Neutrophil (primary cell): ENCODE results near the gene GIMAP5.

ENCODE experiments used
- H3K27ac ChIP-seq: fragments of 200-600 bp; sonication (generic); 2 replicates; pipeline ENCODE4 v1.5.1; 2016; ENCODE audit warnings: mild to moderate bottlenecking, moderate library complexity
- H3K27me3 ChIP-seq: fragments of 200-600 bp; sonication (generic); 2 replicates; pipeline ENCODE4 v1.6.0; 2016; ENCODE audit warnings: mild to moderate bottlenecking
- H3K36me3 ChIP-seq: fragments of 200-600 bp; sonication (generic); 2 replicates; pipeline ENCODE4 v1.5.1; 2017
- H3K4me1 ChIP-seq, 2 experiments: fragments of 200-600 bp in 1 of 2; sonication (generic) in 1 of 2; 1 replicate in 1 of 2; 2 replicates in 1 of 2; pipeline versions ENCODE4 v1.5.1 to v1.6.1; 2013 to 2016; ENCODE audit warnings: low read depth in 1 of 2, low read length in 1 of 2, mild to moderate bottlenecking in 1 of 2, moderate library complexity in 1 of 2; ENCODE audit not compliant: control insufficient read depth in 1 of 2, insufficient read depth in 1 of 2
- H3K4me3 ChIP-seq, 2 experiments: fragments of 200-600 bp in 1 of 2; sonication (generic) in 1 of 2; 1 replicate in 1 of 2; 2 replicates in 1 of 2; pipeline ENCODE4 v1.5.1; 2013 to 2016; ENCODE audit warnings: low read depth in 1 of 2, low read length in 1 of 2, mild to moderate bottlenecking in 1 of 2, moderate library complexity in 1 of 2
- H3K9me3 ChIP-seq: fragments of 200-600 bp; sonication (generic); 2 replicates; pipeline ENCODE4 v1.5.1; 2016
- CTCF ChIP-seq: fragments of 200-600 bp; sonication (generic); IDR thresholded peaks from 2 replicates; pipeline ENCODE4 v1.5.1; 2016; ENCODE audit warnings: antibody characterized with exemption

Gene GIMAP5

DNA sequence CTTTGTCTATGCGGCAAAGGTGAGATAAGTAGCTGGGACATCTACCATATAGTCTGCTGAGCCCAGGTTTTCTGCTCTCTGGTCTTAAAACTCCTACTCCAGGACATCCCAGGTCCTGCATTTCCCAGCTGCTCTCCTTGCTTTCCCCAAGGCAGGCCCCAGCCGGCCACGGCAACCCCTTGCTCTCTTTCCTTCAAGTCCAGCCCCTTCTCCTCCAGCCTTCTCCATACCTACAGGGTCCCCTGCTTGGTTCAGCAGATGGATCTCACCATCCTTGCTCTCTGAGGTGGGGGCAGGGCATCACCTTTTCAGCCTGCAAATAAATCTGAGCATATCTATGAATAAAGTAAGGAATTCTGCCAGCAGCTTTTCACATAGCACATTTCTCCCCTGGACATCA is 8.7 kb downstream of the GIMAP5 start:
- no peaks in the 10 kb centered on the region for H3K27me3 ChIP-seq
- H3K4me1 ChIP-seq: no peaks in the 10 kb centered on the region
- no peak overlapping the region for H3K4me3 ChIP-seq
- no peak for TF ChIP-seq CTCF
- H3K36me3 ChIP-seq: no peaks in the 10 kb centered on the region
- H3K27ac ChIP-seq: no peak overlapping the region
- H3K9me3 ChIP-seq: no peaks in the 10 kb centered on the region

- H3K4me3 ChIP-seq: no peak overlapping the region
- H3K9me3 ChIP-seq: no peaks in the 10 kb centered on the region
- no peak overlapping the region for H3K27ac ChIP-seq
- no peak for TF ChIP-seq CTCF
- H3K4me1 ChIP-seq: no peaks in the 10 kb centered on the region
- H3K36me3 ChIP-seq: no peaks in the 10 kb centered on the region
- no peaks in the 10 kb centered on the region for H3K27me3 ChIP-seq
Measured at GRCh38 chr7:150746921-150747320, 9.7 kb downstream of the GIMAP5 start.

- Histone ChIP-seq H3K9me3 (no peaks in the 10 kb centered on the region), H3K4me1 (no peaks in the 10 kb centered on the region), H3K4me3 (no peak overlapping the region), H3K27me3 (peaks cover 6% of the 10 kb centered on the region), H3K36me3 (no peaks in the 10 kb centered on the region), H3K27ac (no peak overlapping the region)
- TF ChIP-seq CTCF: no peak
Measured at GRCh38 chr7:150748376-150748775, 11.2 kb downstream of the GIMAP5 start.

- TF ChIP-seq CTCF: no peak
- Histone ChIP-seq H3K27me3 (peaks cover 6% of the 10 kb centered on the region), H3K4me3 (no peak overlapping the region), H3K36me3 (no peaks in the 10 kb centered on the region), H3K27ac (no peak overlapping the region), H3K9me3 (no peaks in the 10 kb centered on the region), H3K4me1 (no peaks in the 10 kb centered on the region)
Measured at GRCh38 chr7:150751702-150752101, 14.5 kb downstream of the GIMAP5 start.

DNA sequence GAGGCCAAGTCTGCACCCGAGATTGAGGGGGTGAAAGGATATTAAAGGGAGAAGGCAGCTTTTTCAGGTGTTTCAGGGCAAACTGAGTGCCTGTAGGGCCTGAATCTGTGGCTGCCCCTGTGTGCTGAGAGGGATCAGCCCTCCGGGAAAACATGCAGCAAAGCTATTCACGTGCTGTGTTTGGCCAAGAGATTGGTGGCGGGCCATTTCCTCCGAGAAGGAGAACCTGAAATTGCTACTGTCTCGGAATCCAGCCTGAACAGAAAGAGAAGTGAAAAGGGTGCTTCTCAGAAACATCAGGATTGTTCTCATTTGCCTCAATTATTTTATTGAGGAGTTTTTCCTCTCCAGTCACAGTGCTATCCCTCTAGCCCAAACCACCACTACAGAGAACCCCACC is 16.0 kb downstream of the GIMAP5 start:
- Histone ChIP-seq H3K4me3 (no peak overlapping the region), H3K27ac (no peak overlapping the region), H3K36me3 (no peaks in the 10 kb centered on the region), H3K9me3 (no peaks in the 10 kb centered on the region), H3K4me1 (no peaks in the 10 kb centered on the region), H3K27me3 (peaks cover 6% of the 10 kb centered on the region)
- no peak for TF ChIP-seq CTCF
